ENCODE results near the gene SORL1-AS1.

SORL1-AS1 gene

GRCh38 chr11:121474680-121475079, 21.9 kb upstream of the SORL1-AS1 start:
- no peak for DNase-seq

DNA sequence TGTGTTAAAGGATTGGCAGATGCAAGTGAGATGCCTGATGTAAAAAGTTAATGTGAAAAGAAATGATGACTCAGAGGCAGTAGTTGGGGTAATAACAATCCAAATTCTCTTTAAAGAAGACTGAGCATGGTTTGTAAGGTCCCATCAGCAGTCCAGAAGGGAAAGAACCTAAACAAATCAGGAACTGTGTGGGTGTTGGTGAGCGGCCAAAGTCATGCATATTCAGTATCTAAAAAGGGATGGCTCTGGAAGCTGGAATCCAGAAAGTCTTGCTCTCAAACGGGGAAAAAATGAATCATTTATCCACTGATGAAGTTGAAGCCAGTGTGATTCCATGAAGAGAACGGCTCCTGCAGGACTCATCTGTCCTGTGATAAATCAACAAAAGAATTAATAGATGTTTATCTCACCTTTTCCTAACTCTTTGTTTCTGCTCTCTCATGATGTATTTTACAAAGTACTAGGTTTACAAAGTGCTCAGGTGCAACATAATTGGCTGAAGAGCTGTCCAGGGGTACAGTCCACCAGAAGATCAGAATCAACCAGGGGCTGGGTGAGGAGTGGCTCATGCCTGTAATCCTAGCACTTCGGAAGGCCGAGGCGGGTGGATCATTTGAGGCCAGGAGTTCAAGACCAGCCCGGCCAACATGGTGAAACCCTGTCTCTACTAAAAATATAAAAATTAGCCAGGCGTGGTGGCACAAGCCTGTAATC, 20.5 kb upstream of the SORL1-AS1 start:
- no peak for DNase-seq

DNA sequence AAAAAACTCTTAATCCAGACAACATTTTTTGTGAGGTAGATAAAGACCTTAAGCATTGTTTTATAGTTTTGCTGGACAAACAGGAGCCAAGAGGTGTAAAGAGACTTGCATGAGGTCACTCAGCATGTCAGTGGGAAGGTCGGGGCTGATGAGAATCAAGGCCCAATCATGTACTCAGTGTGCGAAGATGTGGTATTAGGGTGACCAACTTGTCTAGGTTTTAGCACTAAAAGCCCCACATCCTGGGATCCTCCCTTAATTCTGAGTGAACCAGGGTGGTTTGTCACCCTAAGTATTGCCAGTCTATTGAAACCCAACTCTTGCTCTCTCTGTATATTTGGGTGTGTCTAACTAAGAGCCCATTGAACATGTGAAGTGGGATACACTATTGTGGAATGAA, 19.5 kb upstream of the SORL1-AS1 start:
- peak; percentile 40 for DNase-seq

- DNase-seq, result no peak
These were observed 18.4 kb upstream of the SORL1-AS1 start for GRCh38 chr11:121471167-121471566.

DNA sequence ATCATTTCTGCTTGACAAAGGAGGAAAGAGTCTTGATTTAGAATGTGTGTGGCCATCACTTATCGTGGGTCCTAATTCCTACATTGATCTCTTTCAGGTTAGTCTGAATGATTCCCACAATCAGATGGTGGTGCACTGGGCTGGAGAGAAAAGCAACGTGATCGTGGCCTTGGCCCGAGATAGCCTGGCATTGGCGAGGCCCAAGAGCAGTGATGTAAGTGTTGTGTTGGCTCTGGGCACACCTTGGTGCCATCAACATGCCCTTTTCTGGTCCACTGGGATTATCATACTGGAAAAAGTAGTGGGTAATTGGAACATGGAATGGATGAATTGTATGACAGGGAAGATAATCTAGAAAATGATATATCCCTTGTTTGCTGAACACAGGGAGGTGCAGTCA, 17.1 kb upstream of the SORL1-AS1 start:
- no peak for DNase-seq

GRCh38 chr11:121467965-121468364, 15.2 kb upstream of the SORL1-AS1 start:
- DNase-seq, result peak; percentile 81

DNA sequence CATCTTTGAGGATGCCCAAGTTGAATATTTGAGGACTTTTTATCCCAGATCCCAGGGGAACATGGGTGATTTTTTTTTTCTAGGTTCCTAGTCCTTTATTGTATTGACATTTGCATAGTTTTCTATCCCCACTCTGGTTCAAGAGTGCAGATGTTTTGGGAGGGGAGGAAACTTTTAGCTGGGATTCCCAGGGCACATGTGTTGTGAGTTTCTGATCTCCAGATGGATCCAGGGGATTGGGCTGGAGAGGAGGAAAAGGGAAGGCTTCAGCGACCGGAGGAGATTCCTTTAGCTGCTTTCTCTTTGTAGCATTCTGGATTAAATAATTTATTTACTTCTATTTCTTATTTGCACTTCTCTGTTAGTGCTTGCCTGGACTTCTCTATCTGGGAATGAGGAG, 14.7 kb upstream of the SORL1-AS1 start:
- no peak for DNase-seq

- peak; percentile 50 for DNase-seq
These were observed 13.5 kb upstream of the SORL1-AS1 start for GRCh38 chr11:121466063-121466794.

GRCh38 chr11:121465709-121466062, 12.9 kb upstream of the SORL1-AS1 start:
- no peak for DNase-seq

DNA sequence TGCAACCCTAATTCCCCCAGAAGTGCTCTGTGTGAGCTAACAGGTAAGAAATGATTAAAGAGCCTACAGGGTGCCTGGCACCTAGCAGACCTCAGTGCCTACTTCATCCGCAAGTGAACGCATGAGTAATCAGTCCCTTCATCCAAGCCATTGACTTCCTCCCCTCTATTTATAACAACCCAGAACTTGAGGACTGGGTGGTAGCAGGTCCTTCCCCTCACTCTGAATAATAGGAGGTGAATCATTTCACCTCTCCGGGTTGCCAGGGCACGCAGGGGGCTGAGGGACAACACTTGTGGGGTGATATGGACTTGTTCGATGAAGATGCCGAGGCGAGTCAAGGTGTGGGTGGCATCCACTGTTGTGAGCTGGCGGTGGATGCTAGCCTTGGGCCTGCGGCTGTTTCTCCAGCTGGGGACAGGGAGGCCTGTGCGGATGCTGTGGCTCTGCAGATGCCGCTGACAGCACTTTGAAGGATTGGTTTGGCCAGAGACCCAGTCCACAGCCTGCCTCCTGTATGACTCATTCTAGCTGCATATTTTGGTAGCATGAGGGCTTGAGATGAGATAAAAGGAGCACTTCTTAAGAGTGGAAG, 11.7 kb upstream of the SORL1-AS1 start:
- peak; percentile 72 for DNase-seq

GRCh38 chr11:121463689-121464335, 11.0 kb upstream of the SORL1-AS1 start:
- no peak for DNase-seq

- no peak for DNase-seq
These were observed 9.1 kb upstream of the SORL1-AS1 start for GRCh38 chr11:121461843-121462242.

- no peak for DNase-seq
These were observed 8.3 kb upstream of the SORL1-AS1 start for GRCh38 chr11:121460941-121461514.

GRCh38 chr11:121459413-121460017, 6.7 kb upstream of the SORL1-AS1 start:
- DNase-seq, result peak; percentile 57

- no peak for DNase-seq
These were observed 5.8 kb upstream of the SORL1-AS1 start for GRCh38 chr11:121458551-121458950.

GRCh38 chr11:121456816-121457431, 4.2 kb upstream of the SORL1-AS1 start:
- DNase-seq, result no peak

DNA sequence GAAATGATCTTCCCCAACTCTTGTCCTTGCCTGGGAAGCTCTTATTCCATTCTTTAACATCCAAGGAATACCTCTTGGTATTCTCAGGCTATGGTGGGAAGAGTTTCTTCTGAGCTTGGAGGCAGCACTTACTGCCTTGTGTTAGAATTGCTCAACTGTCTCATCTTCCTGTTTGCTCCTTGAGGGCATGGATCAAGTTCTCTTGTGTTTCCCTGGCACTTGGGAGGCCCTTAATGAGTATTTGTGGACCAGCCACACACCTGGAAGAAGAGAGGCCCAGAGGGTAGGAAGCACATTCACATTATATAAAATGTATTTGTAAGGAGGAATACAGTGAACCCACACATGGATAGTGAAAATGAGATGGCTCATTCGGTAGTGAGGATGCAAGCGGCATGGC, 3.4 kb upstream of the SORL1-AS1 start:
- DNase-seq, result no peak

GRCh38 chr11:121455115-121455514, 2.3 kb upstream of the SORL1-AS1 start:
- DNase-seq, result no peak

- DNase-seq, result no peak
These were observed 977 bp upstream of the SORL1-AS1 start for GRCh38 chr11:121453589-121454299.

- DNase-seq, result peak; percentile 74
These were observed 670 bp downstream of the SORL1-AS1 start, which contains the start of gene SORL1 for GRCh38 chr11:121451986-121452608. Gene SORL1 (plus strand): TSS chr11:121452314. CDS start chr11:121452332, 18 bp downstream.

Data from CD4-positive, alpha-beta T cell treated with Interleukin-17A for 1 hour (primary cell).